IMR-90 (cell line): ENCODE data around the gene ROMO1. TPM values are rescaled to one million over a fixed set of nuclear protein-coding genes. Genes with fewer than 3 reads are reported as not detected.

ENCODE experiments used
- ATAC-seq: fragments of 200-7000 bp; cut with Tn5 transposase; 2 replicates; pipeline ENCODE4 v1.9.1; 2020; ENCODE audit warnings: low read depth, mild to moderate bottlenecking, moderate library complexity
- BruUV-seq: library from RNA; stranded (reverse); fragments of 400-500 nt; replicated peaks from 2 replicates; lab custom pipeline; 2021; lab: Mats Ljungman, UMichigan
- CTCF ChIA-PET: fragments of 300-600 bp; formaldehyde crosslinking; extraction: SDS; loops from one replicate; lab custom pipeline; 2021; ENCODE audit warnings: antibody characterized with exemption; lab: Yijun Ruan, JAX
- POLR2A ChIA-PET: fragments of 300-600 bp; sonication (Branson Sonifier 250); formaldehyde crosslinking; loops from one replicate; lab custom pipeline; 2022; ENCODE audit warnings: antibody characterized with exemption; ENCODE audit not compliant: unreplicated experiment; lab: Charles Lee
- DNase-seq: peaks from one replicate; pipeline ENCODE4 v3.0.0; 2013
- H2AFZ ChIP-seq: replicated peaks from 2 replicates; pipeline ENCODE3; 2013; ENCODE audit warnings: low read length, mild to moderate bottlenecking; ENCODE audit not compliant: poor library complexity
- H2AK5ac ChIP-seq: 2 replicates; pipeline ENCODE4 v1.6.1; 2013; ENCODE audit warnings: low read depth, low read length, inconsistent platforms
- H2AK9ac ChIP-seq: replicated peaks from 2 replicates; pipeline ENCODE3; 2013; ENCODE audit warnings: mild to moderate bottlenecking, low read depth, low read length, moderate library complexity; ENCODE audit not compliant: poor library complexity
- H2BK120ac ChIP-seq: 2 replicates; pipeline ENCODE4 v1.6.1; 2013; ENCODE audit warnings: low read depth, low read length, inconsistent platforms
- H2BK15ac ChIP-seq: 3 replicates; pipeline ENCODE4 v1.6.1; 2013; ENCODE audit warnings: low read depth, low read length, inconsistent platforms
- H2BK20ac ChIP-seq: 2 replicates; pipeline ENCODE4 v1.6.1; 2013; ENCODE audit warnings: low read depth, mild to moderate bottlenecking, inconsistent platforms, low read length, moderate library complexity
- H2BK5ac ChIP-seq: 2 replicates; pipeline ENCODE4 v1.6.1; 2013; ENCODE audit warnings: mild to moderate bottlenecking, low read depth, low read length, inconsistent platforms; ENCODE audit not compliant: poor library complexity, severe bottlenecking
- H3K14ac ChIP-seq: replicated peaks from 2 replicates; pipeline ENCODE4 v1.6.1; 2013; ENCODE audit warnings: low read depth, low read length, inconsistent platforms
- H3K18ac ChIP-seq: 2 replicates; pipeline ENCODE4 v1.6.1; 2013; ENCODE audit warnings: low read depth, low read length, control low read depth
- H3K23ac ChIP-seq: 2 replicates; pipeline ENCODE4 v1.6.1; 2013; ENCODE audit warnings: low read depth, low read length, inconsistent platforms
- H3K27ac ChIP-seq: 2 replicates; pipeline ENCODE4 v1.5.1; 2013; ENCODE audit warnings: mild to moderate bottlenecking, control low read depth, low read length; ENCODE audit not compliant: insufficient read depth
- H3K27me3 ChIP-seq: 2 replicates; pipeline ENCODE4 v1.6.1; 2013; ENCODE audit warnings: low read length; ENCODE audit not compliant: control insufficient read depth, insufficient read depth
- H3K36me3 ChIP-seq: 2 replicates; pipeline ENCODE4 v1.6.1; 2013; ENCODE audit warnings: low read length, mixed read lengths; ENCODE audit not compliant: control insufficient read depth, insufficient read depth
- H3K4ac ChIP-seq: 2 replicates; pipeline ENCODE4 v1.6.1; 2013; ENCODE audit warnings: low read depth, low read length, inconsistent platforms
- H3K4me1 ChIP-seq: 2 replicates; pipeline ENCODE4 v1.6.1; 2013; ENCODE audit warnings: low read length, mixed read lengths; ENCODE audit not compliant: control insufficient read depth, insufficient read depth
- H3K4me2 ChIP-seq: 2 replicates; pipeline ENCODE4 v1.6.1; 2013; ENCODE audit warnings: low read depth, mild to moderate bottlenecking, control low read depth, low read length, moderate library complexity
- H3K4me3 ChIP-seq: 2 replicates; pipeline ENCODE4 v1.5.1; 2013; ENCODE audit warnings: low read depth, mild to moderate bottlenecking, control low read depth, low read length, moderate library complexity; ENCODE audit not compliant: insufficient read depth
- H3K56ac ChIP-seq: 2 replicates; pipeline ENCODE4 v1.6.1; 2013; ENCODE audit warnings: low read length, inconsistent platforms; ENCODE audit not compliant: insufficient read depth; ENCODE audit errors: extremely low read depth
- H3K79me1 ChIP-seq, 2 experiments: 2 replicates each; pipeline ENCODE4 v1.6.1; 2013; ENCODE audit warnings: low read length in 2 of 2, inconsistent platforms in 1 of 2, low read depth in 1 of 2
- H3K9ac ChIP-seq: 2 replicates; pipeline ENCODE4 v1.6.1; 2013; ENCODE audit warnings: low read depth, low read length, control low read depth
- H3K9me1 ChIP-seq: 2 replicates; pipeline ENCODE4 v1.6.1; 2013; ENCODE audit warnings: low read length, inconsistent platforms; ENCODE audit not compliant: insufficient read depth
- H3K9me3 ChIP-seq: 2 replicates; pipeline ENCODE4 v1.6.1; 2013; ENCODE audit warnings: low read length; ENCODE audit not compliant: control insufficient read depth, insufficient read depth
- H4K20me1 ChIP-seq: 2 replicates; pipeline ENCODE4 v1.6.1; 2013; ENCODE audit warnings: low read length, inconsistent platforms; ENCODE audit not compliant: insufficient read depth
- H4K5ac ChIP-seq: 2 replicates; pipeline ENCODE4 v1.6.1; 2013; ENCODE audit warnings: mild to moderate bottlenecking, low read depth, low read length, control low read depth
- H4K8ac ChIP-seq, 2 experiments: 2 replicates each; pipeline ENCODE4 v1.6.1; 2013; ENCODE audit warnings: low read depth in 2 of 2, low read length in 2 of 2, control low read depth in 1 of 2, inconsistent platforms in 1 of 2
- H4K91ac ChIP-seq: 2 replicates; pipeline ENCODE4 v1.6.1; 2013; ENCODE audit warnings: low read depth, low read length, inconsistent platforms; ENCODE audit not compliant: insufficient read depth
- BHLHE40 ChIP-seq: fragments of 150-350 bp; IDR thresholded peaks from 2 replicates; pipeline ENCODE4 v1.6.1; 2016; ENCODE audit warnings: mild to moderate bottlenecking, low read depth, low read length
- CHD1 ChIP-seq: IDR thresholded peaks from 2 replicates; pipeline ENCODE4 v1.6.1; 2012; ENCODE audit warnings: low read depth, low read length, improper control_type of control experiment
- FOS ChIP-seq: fragments of 150-350 bp; IDR thresholded peaks from 2 replicates; pipeline ENCODE4 v1.6.1; 2016; ENCODE audit warnings: low read depth, low read length
- MAFK ChIP-seq: IDR thresholded peaks from 2 replicates; pipeline ENCODE4 v1.6.1; 2012; ENCODE audit warnings: low read depth, low read length, improper control_type of control experiment
- MAZ ChIP-seq: IDR thresholded peaks from 2 replicates; pipeline ENCODE4 v1.6.1; 2012; ENCODE audit warnings: low read depth, mild to moderate bottlenecking, low read length, improper control_type of control experiment, moderate library complexity, borderline replicate concordance
- MXI1 ChIP-seq: IDR thresholded peaks from 2 replicates; pipeline ENCODE4 v1.6.1; 2012; ENCODE audit warnings: low read depth, mild to moderate bottlenecking, low read length, moderate library complexity, borderline replicate concordance
- NFE2L2 ChIP-seq: fragments of 150-350 bp; IDR thresholded peaks from 2 replicates; pipeline ENCODE4 v1.6.1; 2016; ENCODE audit warnings: low read depth, mild to moderate bottlenecking, low read length
- RAD21 ChIP-seq: IDR thresholded peaks from 2 replicates; pipeline ENCODE4 v1.6.1; 2012; ENCODE audit warnings: low read length, improper control_type of control experiment
- RFX5 ChIP-seq: IDR thresholded peaks from 2 replicates; pipeline ENCODE4 v1.8.0; 2012; ENCODE audit warnings: low read depth, mild to moderate bottlenecking, low read length, moderate library complexity
- SMC3 ChIP-seq: fragments of 150-350 bp; IDR thresholded peaks from 2 replicates; pipeline ENCODE4 v1.6.1; 2016; ENCODE audit warnings: low read depth, mild to moderate bottlenecking, antibody characterized with exemption, low read length, moderate library complexity
- WGBS, 2 experiments: methylation state at CpG; one replicate each; pipeline versions ENCODE4 v1.1.5 to v1.1.7; 2013; ENCODE audit warnings: missing lambda C conversion rate in 2 of 2; ENCODE audit not compliant: insufficient read length in 1 of 2; ENCODE audit errors: extremely low coverage in 2 of 2; 5-methylcytosine and 5-hydroxymethylcytosine counted together
- dilution Hi-C: fragments of 300-500 bp; cut with HindIII; formaldehyde crosslinking; loops from one replicate; pipeline ENCODE4 v1.14.3; 2018; ENCODE audit warnings: low sequenced_read_pairs; ENCODE audit not compliant: unreplicated experiment
- in situ Hi-C: fragments of 300-500 bp; cut with MboI; formaldehyde crosslinking; loops from 3 replicates; pipeline ENCODE4 v1.14.3; 2019; ENCODE audit warnings: low sequenced_read_pairs, inconsistent platforms, mixed read lengths
- intact Hi-C: fragments of 100-400 bp; cut with micrococcal nuclease; formaldehyde crosslinking; loops from 2 replicates; pipeline ENCODE4 v1.10.0; 2022
- polyA plus RNA-seq, 3 experiments: library from polyadenylated mRNA; depleted of rRNA; stranded (reverse); fragments of >200 nt; gene quantifications; 2 replicates each; pipeline ENCODE4 v1.2.3, GENCODE V29; 2012; ENCODE audit warnings: low replicate concordance in 1 of 3
- total RNA-seq: library from RNA; depleted of rRNA; stranded (reverse); fragments of >200 nt; gene quantifications from 2 replicates; pipeline ENCODE4 v1.2.3, GENCODE V29; 2012
- TF ChIP-seq, protein P1 (sequence below): fragments of 150-350 bp; IDR thresholded peaks from 2 replicates; pipeline ENCODE4 v1.6.1; 2016; ENCODE audit warnings: low read depth, mild to moderate bottlenecking, low read length, moderate library complexity, borderline replicate concordance
- TF ChIP-seq, protein P2 (sequence below): conservative IDR thresholded peaks from 2 replicates; pipeline ENCODE4 v1.5.1; 2012; ENCODE audit warnings: mild to moderate bottlenecking, low read depth, low read length, improper control_type of control experiment
- TF ChIP-seq, protein P3 (sequence below): fragments of 150-350 bp; IDR thresholded peaks from 2 replicates; pipeline ENCODE4 v1.6.1; 2017; ENCODE audit warnings: mild to moderate bottlenecking, antibody characterized with exemption, low read length, low read depth

The ROMO1 gene
- total and polyA plus RNA-seq, 2 of the 4 experiments (the other 2 are of a cell fraction): 223 to 555 TPM

DNA sequence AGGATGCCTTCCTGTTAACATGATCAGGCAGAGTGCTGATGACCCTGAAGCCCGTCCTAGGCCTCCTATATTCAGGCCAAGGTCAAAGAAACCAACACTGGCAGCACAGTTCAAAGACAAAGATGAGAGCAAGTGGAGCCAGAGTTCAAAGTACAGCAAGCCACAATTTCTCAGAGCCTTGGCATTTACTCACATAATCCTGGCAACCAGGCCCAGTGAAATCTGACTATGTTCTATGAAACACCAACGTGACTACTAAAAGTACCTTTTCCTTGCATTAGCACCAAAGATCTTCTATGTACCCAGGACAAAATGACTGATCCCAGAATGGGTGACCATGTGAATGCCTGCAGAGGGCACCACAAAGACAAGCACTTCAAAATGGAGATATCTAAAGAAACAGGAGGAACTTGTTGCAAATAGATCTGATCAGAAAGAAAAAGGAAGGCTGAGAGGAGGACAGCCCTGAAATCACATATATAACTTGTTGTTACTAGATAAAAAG, 3.9 kb upstream of the ROMO1 start:
- in situ Hi-C loops (no loop called here), intact Hi-C loops (loop anchor here (5.0 kb wide), 1 partner anchor 257 kb away; the partner anchor contains the start of gene SCAND1), dilution Hi-C loops (no loop called here)
- Histone ChIP-seq H3K56ac (no peak overlapping the region), H3K9ac (no peak overlapping the region), H3K27me3 (no peaks in the 10 kb centered on the region), H3K23ac (no peak overlapping the region), H3K4me2 (no peak overlapping the region), H4K8ac (no peak overlapping the region), H3K18ac (no peak overlapping the region), H2BK120ac (no peak overlapping the region), H4K5ac (no peak overlapping the region), H2BK15ac (no peak overlapping the region), H4K91ac (no peak overlapping the region), H2BK5ac (no peak overlapping the region), H4K20me1 (no peaks in the 10 kb centered on the region), H3K9me3 (no peaks in the 10 kb centered on the region), H3K4ac (no peak overlapping the region), H2AK5ac (no peak overlapping the region), H3K36me3 (peaks cover 15% of the 10 kb centered on the region), H2AFZ (no peak overlapping the region), H3K9me1 (peaks cover 11% of the 10 kb centered on the region), H3K4me1 (peaks cover 5% of the 10 kb centered on the region), H3K14ac (no peak overlapping the region), H3K27ac (no peak overlapping the region), H3K79me1 (peaks cover 26 to 42% of the 10 kb centered on the region in 2 experiments), H2BK20ac (no peak overlapping the region), H2AK9ac (no peak overlapping the region), H3K4me3 (no peak overlapping the region)
- CTCF ChIA-PET: no interaction called here
- DNase-seq (no peak), ATAC-seq (no peak)
- WGBS, 2 experiments: 86% methylated on average over 1 of the region's 2 CpGs; no CpG with 5 or more reads in 1 of the 2 experiments
- POLR2A ChIA-PET: no interaction called here
- TF ChIP-seq MAFK: no peak
- no peak for TF ChIP-seq MXI1
- TF ChIP-seq, protein P1, sequence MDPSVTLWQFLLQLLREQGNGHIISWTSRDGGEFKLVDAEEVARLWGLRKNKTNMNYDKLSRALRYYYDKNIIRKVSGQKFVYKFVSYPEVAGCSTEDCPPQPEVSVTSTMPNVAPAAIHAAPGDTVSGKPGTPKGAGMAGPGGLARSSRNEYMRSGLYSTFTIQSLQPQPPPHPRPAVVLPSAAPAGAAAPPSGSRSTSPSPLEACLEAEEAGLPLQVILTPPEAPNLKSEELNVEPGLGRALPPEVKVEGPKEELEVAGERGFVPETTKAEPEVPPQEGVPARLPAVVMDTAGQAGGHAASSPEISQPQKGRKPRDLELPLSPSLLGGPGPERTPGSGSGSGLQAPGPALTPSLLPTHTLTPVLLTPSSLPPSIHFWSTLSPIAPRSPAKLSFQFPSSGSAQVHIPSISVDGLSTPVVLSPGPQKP: no peak
- TF ChIP-seq FOS: no peak
- TF ChIP-seq MAZ: no peak
- TF ChIP-seq, protein P2, sequence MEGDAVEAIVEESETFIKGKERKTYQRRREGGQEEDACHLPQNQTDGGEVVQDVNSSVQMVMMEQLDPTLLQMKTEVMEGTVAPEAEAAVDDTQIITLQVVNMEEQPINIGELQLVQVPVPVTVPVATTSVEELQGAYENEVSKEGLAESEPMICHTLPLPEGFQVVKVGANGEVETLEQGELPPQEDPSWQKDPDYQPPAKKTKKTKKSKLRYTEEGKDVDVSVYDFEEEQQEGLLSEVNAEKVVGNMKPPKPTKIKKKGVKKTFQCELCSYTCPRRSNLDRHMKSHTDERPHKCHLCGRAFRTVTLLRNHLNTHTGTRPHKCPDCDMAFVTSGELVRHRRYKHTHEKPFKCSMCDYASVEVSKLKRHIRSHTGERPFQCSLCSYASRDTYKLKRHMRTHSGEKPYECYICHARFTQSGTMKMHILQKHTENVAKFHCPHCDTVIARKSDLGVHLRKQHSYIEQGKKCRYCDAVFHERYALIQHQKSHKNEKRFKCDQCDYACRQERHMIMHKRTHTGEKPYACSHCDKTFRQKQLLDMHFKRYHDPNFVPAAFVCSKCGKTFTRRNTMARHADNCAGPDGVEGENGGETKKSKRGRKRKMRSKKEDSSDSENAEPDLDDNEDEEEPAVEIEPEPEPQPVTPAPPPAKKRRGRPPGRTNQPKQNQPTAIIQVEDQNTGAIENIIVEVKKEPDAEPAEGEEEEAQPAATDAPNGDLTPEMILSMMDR: no peak
- no peak for TF ChIP-seq RAD21
- no peak for TF ChIP-seq BHLHE40
- no peak for TF ChIP-seq SMC3
- TF ChIP-seq, protein P3, sequence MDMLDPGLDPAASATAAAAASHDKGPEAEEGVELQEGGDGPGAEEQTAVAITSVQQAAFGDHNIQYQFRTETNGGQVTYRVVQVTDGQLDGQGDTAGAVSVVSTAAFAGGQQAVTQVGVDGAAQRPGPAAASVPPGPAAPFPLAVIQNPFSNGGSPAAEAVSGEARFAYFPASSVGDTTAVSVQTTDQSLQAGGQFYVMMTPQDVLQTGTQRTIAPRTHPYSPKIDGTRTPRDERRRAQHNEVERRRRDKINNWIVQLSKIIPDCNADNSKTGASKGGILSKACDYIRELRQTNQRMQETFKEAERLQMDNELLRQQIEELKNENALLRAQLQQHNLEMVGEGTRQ: no peak
- no peak for TF ChIP-seq CHD1
- TF ChIP-seq RFX5: no peak
- no peak for TF ChIP-seq NFE2L2
- no TSS peak for BruUV-seq
